Testis (tissue), 2 donors: ENCODE results near the gene TMEM43.

ENCODE experiments used
- POLR2A ChIP-seq: fragments of 450-650 bp; IDR thresholded peaks from one replicate; pipeline ENCODE4 v1.6.1; 2017; ENCODE audit warnings: antibody characterized with exemption, mild to moderate bottlenecking, moderate library complexity
- TF ChIP-seq, protein P1 (sequence below), 3 experiments: fragments of 450-650 bp in 2 of 3; fragments of 200-600 bp in 1 of 3; sonication (generic) in 1 of 3; IDR thresholded peaks; one replicate each; pipeline ENCODE4 v1.5.1; 2016 to 2019; ENCODE audit warnings: antibody characterized with exemption in 3 of 3, mild to moderate bottlenecking in 2 of 3, moderate library complexity in 1 of 3

DNA sequence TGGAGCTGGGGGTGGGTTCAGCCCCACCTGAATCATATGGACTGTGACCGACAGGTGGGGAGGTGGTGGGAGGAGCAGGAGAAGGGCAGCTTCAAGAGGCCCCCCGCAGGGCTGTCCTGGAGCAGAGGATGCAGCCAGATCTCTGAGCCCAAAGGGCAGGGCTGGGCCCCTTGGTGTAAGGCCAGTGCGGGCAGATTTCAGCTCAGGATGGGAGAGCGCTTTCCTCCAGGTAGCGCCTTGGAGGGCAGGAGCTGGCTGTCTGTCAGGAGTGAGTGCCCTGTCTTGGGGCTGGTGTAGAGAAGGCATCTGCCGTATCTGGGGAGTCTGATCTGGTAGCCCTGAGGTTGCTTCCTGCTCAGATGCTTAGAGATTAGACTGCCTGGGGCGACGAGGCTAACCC, 7.3 kb downstream of the TMEM43 start:
- TF ChIP-seq, protein P1, sequence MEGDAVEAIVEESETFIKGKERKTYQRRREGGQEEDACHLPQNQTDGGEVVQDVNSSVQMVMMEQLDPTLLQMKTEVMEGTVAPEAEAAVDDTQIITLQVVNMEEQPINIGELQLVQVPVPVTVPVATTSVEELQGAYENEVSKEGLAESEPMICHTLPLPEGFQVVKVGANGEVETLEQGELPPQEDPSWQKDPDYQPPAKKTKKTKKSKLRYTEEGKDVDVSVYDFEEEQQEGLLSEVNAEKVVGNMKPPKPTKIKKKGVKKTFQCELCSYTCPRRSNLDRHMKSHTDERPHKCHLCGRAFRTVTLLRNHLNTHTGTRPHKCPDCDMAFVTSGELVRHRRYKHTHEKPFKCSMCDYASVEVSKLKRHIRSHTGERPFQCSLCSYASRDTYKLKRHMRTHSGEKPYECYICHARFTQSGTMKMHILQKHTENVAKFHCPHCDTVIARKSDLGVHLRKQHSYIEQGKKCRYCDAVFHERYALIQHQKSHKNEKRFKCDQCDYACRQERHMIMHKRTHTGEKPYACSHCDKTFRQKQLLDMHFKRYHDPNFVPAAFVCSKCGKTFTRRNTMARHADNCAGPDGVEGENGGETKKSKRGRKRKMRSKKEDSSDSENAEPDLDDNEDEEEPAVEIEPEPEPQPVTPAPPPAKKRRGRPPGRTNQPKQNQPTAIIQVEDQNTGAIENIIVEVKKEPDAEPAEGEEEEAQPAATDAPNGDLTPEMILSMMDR (IDR thresholded peaks at IDR 0.05) = no peak
- no peak for TF ChIP-seq POLR2A
